Omental fat pad (tissue), 4 donors: ENCODE results near the gene MEGF6. TPM values are rescaled to one million over a fixed set of nuclear protein-coding genes. Genes with fewer than 3 reads are reported as not detected.

Experiments used
- ATAC-seq: fragments of 150-250 bp; one replicate; pipeline ENCODE4 v1.9.1; 2016; ENCODE audit warnings: mild to moderate bottlenecking, moderate library complexity; ENCODE audit not compliant: low FRiP score
- DNase-seq: peaks from one replicate; pipeline ENCODE4 v3.0.0-alpha.2; 2019; ENCODE audit warnings: low spot score
- total RNA-seq, 4 donors: library from RNA; depleted of rRNA; stranded (reverse); fragments of >200 nt; gene quantifications; one replicate each; pipeline ENCODE4 v1.1.0, GENCODE V29; 2016
- TF ChIP-seq, protein P1 (sequence below), 3 donors: fragments of 450-650 bp; IDR thresholded peaks; one replicate each; pipeline ENCODE4 v1.5.1; 2016 to 2017; ENCODE audit warnings: antibody characterized with exemption in 3 of 3, mild to moderate bottlenecking in 3 of 3, moderate library complexity in 2 of 3

The MEGF6 gene
- total RNA-seq, 4 donors from 2014 or later = 13.2 to 60.1 (median 21.9) TPM

DNA sequence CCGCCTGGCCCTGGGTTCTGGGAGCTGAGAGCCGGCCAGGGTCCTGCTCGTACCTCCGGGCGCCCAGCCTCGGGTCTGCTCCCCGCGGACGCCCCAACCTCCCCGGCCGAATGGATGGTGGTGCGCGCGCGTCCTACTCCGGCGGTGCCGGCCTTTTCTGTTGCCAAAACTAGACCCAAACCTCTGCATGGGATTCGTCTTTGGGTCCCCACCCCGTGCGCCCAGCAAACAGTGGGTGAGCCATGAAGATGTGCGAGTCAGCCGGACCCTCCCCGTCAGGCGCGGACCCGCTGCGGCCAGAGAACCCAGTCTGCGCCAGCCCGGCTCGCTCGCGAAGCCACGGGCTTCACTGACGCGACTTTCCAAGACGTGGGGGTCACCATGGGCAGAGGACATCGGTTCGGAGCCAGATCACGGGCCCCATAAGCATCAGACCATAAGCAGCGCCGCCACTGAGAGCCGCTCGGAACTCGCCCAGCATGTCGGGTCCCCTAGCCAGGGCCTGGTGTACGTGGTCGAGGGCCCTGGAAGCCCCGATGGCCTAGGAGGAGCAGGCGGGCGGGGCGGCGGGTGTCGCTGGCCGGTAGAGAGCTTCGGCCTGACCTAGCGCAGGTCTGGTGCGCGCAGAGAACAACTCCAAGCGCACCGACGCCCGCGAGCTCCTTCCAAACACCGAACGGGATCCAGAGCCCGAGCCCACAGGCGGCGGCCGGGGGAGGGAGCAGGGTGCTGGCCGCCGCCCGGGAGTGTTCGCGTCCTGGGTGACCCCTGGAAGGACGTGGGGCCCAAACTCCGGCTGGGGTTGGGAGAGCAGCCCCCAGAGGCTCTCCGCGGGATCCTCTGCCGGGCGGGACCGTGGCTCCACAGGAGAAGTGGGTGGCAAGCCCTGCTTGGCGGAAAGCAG is 40.0 kb upstream of the MEGF6 start:
- ATAC-seq (no peak), DNase-seq (no peak)
- TF ChIP-seq, protein P1, sequence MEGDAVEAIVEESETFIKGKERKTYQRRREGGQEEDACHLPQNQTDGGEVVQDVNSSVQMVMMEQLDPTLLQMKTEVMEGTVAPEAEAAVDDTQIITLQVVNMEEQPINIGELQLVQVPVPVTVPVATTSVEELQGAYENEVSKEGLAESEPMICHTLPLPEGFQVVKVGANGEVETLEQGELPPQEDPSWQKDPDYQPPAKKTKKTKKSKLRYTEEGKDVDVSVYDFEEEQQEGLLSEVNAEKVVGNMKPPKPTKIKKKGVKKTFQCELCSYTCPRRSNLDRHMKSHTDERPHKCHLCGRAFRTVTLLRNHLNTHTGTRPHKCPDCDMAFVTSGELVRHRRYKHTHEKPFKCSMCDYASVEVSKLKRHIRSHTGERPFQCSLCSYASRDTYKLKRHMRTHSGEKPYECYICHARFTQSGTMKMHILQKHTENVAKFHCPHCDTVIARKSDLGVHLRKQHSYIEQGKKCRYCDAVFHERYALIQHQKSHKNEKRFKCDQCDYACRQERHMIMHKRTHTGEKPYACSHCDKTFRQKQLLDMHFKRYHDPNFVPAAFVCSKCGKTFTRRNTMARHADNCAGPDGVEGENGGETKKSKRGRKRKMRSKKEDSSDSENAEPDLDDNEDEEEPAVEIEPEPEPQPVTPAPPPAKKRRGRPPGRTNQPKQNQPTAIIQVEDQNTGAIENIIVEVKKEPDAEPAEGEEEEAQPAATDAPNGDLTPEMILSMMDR (IDR thresholded peaks at IDR 0.05) = no peak

DNA sequence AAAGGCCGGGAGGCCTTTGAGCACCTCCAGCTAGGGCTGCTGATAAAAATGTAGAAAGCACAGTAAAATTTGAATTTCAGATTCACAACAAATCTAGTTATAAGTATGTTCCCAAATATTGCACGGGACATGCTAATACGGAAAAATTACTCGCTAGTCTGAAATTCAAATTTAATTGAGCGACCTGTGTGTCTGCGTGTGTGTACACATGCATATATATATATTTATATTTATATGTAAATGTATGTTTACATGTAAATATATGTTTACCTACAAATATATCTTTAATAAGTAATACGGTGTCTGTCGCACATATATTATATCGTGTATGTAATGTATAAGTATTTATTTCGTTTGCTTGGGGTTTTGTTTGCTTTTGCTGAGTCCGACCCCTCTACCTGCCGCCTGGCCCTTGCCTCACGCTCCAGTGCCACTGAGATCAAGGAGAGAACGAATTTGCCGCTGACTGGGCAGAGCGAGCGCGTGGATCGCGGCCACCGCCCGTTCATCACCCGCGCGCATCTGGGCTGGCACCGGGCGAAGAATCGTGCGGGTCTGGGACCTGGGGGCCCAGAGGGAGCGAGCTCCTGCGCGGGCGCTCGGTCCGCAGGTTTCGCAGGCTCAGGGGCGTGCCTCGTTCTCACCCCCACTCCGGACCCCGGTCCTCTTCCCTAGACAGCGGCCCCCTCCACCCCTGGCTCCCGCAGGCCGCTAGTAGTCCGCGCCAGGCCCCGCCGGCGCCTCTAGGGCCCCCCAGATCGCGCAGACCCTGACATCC is 39.1 kb upstream of the MEGF6 start:
- TF ChIP-seq, protein P1 (IDR thresholded peaks at IDR 0.05) = no peak
- ATAC-seq (no peak), DNase-seq (no peak)

DNA sequence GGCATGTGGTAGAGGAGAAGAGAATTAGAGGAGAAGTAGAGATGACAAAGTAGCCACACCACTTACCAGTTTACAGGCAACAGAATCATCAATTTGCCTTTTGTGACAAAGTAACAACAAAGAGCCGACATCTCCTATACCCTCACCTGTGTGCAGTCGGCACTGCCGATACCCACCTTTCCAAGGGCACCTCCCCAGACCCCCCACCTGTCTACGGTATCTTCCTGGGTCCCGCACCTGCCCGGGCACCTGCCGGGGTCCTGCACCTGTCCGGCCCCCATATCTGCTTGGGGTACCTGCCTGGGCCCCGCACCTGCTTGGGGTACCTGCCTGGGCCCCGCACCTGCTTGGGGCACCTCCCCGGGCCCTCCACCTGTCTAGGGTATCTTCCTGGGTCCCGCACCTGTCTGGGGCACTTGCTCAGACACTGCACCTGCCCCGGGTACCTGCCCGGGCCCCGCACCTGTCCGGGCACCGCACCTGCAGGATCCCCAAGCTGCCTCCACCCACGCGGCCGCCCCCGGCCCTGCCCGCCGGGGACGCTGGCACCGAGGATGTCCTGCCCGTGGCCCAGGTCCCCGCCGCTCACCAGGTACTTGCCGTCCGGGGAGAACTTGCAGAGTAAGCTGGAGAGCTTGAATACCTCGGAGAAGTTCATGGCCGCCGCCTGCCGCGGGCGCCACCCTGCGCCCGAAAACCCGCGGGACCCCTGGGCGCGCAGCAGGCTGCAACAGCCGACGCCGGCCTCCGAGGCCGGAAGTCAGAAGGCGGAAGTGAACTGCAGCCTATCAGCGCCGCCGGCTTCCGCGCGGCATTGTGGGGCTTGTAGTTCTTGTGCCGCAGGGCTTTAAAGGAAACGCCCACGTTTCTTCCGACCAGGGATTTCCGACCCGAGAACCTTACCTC is 38.3 kb upstream of the MEGF6 start, which contains the start of gene WRAP73:
TSS of gene WRAP73 (minus strand) at position 762 of the 906 bp plus-strand sequence. CDS start at position 658, 104 bp downstream.
- TF ChIP-seq, protein P1 (IDR thresholded peaks at IDR 0.05) = no peak
- ATAC-seq (peak; percentile 79), DNase-seq (peak; percentile 74)

DNA sequence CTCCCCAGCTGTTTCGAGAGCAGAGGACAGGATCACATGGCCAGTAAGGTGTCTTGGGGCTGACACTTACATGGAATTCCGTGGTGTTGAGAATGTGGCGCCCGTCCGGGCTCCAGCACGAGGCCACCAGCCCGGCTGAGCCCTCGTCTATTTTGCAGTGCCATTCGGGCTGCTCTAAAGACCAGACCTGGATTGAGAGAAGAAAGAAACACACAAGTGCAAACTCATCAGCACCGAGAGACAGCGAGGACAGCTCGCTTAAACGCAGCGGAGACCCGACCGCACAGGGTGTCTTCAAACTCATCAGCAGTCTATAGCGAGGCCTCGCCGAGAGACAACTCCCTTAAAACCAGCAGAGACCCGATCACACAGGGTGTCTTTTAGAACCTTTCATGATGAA is 35.3 kb upstream of the MEGF6 start:
- ATAC-seq (no peak), DNase-seq (no peak)
- TF ChIP-seq, protein P1 (IDR thresholded peaks at IDR 0.05) = no peak

DNA sequence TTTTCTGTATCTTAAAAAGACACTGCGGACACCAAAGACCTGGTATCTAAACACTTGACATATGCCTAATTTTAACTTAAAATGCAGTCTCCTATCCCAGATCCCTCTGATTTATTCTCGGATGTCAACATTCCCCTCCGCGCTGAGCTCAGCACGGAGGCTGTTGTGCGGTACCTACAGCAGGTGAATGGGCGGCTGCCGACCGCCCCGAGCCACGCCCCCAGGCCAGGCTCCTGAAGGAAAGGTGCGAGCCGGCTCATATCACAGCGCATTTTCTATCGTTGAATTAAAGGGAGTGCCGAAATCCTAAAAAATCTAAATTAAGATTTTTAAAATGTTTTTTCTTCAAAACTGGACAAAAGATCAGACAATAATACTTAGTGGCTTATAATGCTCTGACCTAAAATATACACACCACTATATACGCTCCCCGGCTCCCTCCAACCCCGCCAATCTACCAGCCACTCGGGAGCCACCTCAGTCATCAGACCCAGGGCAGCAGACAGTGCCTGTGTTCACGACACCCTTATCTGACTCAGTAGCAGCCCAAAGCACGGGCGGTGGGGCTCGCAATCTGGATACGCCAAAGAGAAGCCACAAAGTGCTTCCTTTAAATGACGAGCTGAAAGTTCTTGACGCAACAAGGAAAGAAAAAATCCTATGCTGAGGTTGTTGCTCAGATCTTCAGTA is 34.5 kb upstream of the MEGF6 start:
- ATAC-seq = no peak
- TF ChIP-seq, protein P1 (IDR thresholded peaks at IDR 0.05) = no peak
- DNase-seq = no peak

DNA sequence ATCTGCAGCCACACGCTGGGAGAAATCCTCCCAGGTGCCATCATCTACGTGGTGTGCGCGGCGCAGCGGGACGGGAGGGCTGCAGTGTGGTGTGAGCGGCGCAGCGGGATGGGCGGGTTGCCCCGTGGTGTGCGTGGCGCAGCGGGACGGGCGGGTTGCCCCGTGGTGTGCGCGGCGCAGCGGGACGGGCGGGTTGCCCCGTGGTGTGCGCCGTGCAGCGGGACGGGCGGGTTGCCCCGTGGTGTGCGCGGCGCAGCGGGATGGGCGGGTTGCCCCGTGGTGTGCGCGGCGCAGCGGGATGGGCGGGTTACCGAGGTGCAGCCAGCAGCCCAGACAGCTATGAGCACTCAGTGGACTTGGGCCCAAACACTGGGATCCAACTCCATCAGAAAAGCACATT is 33.9 kb upstream of the MEGF6 start:
- TF ChIP-seq, protein P1 (IDR thresholded peaks at IDR 0.05) = no peak
- no peak for DNase-seq
- no peak for ATAC-seq
